Fibroblast of mammary gland (primary cell): ENCODE measurements around the gene DEFB127.
A peak's percentile ranks its signal among the peaks of the same experiment; 100 is the strongest.
"Not testable (repeated sequence)": the region's sequence is repeated elsewhere in the genome, so short reads cannot be mapped to it uniquely, and the experiment has no call there.

Experiments used
- DNase-seq: peaks from one replicate; pipeline ENCODE4 v3.0.0-alpha.2; 2010; ENCODE audit warnings: low read depth
- H3K4me3 ChIP-seq: 2 replicates; pipeline ENCODE4 v1.5.1; 2011; ENCODE audit warnings: low read depth, mild to moderate bottlenecking, low read length, moderate library complexity; ENCODE audit not compliant: control insufficient read depth
- CTCF ChIP-seq: conservative IDR thresholded peaks from 2 replicates; pipeline ENCODE4 v1.5.1; 2011; ENCODE audit warnings: low read depth, low read length, inconsistent platforms; ENCODE audit not compliant: control insufficient read depth, insufficient read depth

DEFB127 gene

DNA sequence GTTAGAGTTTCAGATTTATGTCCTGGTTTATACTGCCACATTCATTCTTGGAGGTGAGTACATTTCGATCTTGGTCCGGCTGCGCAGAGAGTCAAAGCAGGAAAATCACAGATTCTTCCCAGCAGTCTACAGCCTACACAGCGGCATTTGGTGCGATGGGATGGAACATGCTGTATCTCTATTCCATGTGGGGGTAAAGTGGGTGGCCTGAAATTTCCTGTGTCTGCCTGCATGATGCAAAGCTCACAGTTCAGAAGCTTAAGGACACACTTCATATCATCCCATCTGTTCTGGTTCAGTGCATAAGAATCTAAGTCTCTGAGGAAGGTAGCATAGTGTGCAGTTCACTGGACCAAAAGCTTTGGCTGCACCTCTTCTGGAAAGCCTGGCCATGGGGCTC, at the start of gene DEFB127:
Gene DEFB127, plus strand, starts transcription at position 301 of the 400 bp plus-strand sequence. Its CDS starts 91 bp downstream, at position 392.
- DNase-seq, result no peak
- TF ChIP-seq CTCF, result no peak
- no peak within 1 kb of the TSS for H3K4me3 ChIP-seq

DNA sequence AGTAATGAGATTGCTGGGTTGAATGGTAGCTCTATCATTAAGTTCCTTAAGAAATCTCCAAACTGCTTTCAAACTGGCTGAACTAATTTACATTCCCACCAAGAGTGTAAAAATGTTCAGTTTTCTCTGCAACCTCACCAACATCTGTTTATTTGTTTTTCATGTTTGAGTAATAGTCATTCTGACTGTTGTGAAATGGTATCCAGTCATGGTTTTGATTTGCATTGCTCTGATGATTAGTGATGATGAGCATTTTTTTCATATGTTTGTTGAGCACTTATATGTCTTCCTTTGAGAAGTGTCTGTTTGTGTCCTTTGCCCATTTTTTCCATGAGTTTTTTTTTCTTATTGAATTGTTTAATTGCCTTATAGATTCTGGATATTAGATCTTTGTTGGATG, 44.9 kb upstream of the DEFB127 start:
- TF ChIP-seq CTCF, result no peak
- peak; percentile 2 for DNase-seq

GRCh38 chr20:117518-117917, 39.7 kb upstream of the DEFB127 start:
- H3K4me3 ChIP-seq, result no peak overlapping the region
- DNase-seq, result no peak
- no peak for TF ChIP-seq CTCF

More for the DNA sequence above, 44.9 kb upstream of the DEFB127 start:
- H3K4me3 ChIP-seq, result no peak overlapping the region

DNA sequence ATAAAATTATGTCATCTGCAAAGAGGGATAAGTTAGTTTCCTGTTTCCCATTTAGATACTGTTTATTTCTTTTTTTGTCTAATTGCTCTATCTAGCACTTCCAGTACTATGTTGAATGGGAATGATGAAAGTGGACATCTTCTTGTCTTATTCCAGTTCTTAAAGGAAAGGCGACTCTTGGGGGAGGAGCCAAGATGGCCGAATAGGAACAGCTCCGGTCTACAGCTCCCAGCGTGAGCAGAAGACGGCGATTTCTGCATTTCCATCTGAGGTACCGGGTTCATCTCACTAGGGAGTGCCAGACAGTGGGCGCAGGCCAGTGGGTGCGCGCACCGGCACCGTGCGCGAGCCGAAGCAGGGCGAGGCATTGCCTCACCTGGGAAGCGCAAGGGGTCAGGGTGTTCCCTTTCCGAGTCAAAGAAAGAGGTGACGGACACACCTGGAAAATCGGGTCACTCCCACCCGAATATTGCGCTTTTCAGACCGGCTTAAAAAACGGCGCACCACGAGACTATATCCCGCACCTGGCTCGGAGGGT, 27.4 kb upstream of the DEFB127 start:
- H3K4me3 ChIP-seq, DNase-seq: not testable (repeated sequence)

DNA sequence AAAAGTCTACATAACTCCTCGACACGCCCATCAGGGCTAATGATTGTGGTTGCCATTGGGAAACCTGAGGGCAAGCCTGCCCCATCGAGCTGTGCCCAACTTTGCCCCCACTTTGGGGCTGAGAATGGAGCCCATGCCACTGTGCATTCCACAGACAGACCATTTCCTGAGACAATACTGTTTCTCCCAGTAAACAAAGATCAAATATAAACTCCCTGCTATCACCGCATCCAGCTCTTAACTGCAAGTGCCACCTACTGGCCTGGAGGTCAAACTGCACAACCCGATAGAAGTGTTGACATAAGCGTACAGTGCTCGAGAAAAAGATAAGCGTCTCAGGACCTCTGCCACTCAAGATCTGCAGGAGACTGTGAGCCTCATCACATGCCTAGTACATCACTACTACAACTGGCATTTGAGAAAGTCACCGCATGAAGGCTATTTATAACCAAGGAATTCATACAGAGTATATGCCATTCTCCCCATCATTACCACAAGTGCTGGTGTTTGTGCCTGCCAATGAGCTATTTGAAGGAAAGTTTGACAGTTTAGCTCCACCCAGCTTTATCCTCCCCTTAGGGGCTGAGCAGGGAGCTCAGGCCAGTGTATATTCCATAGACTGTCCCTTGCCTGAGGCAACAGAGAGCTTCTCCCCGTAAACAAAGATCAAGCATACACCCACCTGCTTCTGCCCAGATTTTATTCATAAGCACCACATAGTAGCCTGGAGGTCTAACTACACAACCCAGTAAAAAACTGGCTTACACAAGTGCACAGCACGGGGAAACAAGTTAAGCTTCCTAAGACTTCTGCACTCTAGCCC, 19.4 kb upstream of the DEFB127 start:
- peak; percentile 24 for TF ChIP-seq CTCF
- DNase-seq, result peak; percentile 6
- no peak overlapping the region for H3K4me3 ChIP-seq

DNA sequence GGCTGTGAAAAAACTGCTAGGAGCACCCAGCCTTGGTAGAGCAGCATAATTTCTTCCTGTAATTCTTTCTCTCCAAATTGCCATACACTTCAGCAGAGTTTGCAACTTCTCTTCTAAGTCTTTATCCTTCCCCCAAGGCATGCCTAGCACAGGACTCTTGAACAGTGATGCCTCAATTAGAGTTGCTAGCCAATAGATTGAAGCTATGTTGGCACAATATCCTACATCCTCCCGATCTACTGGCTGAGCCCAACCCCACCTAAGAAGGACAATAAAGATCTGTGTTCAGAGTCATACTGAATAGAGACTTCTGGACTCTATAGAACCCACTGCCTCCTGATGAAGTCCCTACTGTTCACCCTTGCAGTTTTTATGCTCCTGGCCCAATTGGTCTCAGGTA, 15.0 kb upstream of the DEFB127 start, which contains the start of gene DEFB126:
Gene DEFB126, plus strand, starts transcription at position 301 of the 400 bp plus-strand sequence. Its CDS starts 39 bp downstream, at position 340.
- no peak for DNase-seq
- no peak within 1 kb of the TSS for H3K4me3 ChIP-seq
- no peak for TF ChIP-seq CTCF

GRCh38 chr20:145877-146276, 11.4 kb upstream of the DEFB127 start:
- no peak overlapping the region for H3K4me3 ChIP-seq
- DNase-seq, result no peak
- no peak for TF ChIP-seq CTCF
